Endometrial microvascular endothelial cells (primary cell): ENCODE data around the gene EYA2. TPM values are rescaled to one million over a fixed set of nuclear protein-coding genes. Genes with fewer than 3 reads are reported as not detected.
"Not testable (repeated sequence)": the region's sequence is repeated elsewhere in the genome, so short reads cannot be mapped to it uniquely, and the experiment has no call there.

Experiments used
- in situ Hi-C: cut with HindIII; loops from 2 replicates; pipeline ENCODE4 v1.10.0; 2017; ENCODE audit warnings: low sequenced_read_pairs, low pct_unique_long_range_greater_than_20kb; ENCODE audit errors: inconsistent ontology term
- total RNA-seq: library from RNA; depleted of rRNA; stranded (reverse); fragments of >200 nt; gene quantifications from one replicate; pipeline ENCODE4 v1.2.3, GENCODE V29; 2015; ENCODE audit errors: inconsistent ontology term

EYA2 gene
- total RNA-seq, 1 donor from 2014 or later = not detected

GRCh38 chr20:46943861-46944591, 49.4 kb downstream of the EYA2 start:
- in situ Hi-C loops = no loop called here

DNA sequence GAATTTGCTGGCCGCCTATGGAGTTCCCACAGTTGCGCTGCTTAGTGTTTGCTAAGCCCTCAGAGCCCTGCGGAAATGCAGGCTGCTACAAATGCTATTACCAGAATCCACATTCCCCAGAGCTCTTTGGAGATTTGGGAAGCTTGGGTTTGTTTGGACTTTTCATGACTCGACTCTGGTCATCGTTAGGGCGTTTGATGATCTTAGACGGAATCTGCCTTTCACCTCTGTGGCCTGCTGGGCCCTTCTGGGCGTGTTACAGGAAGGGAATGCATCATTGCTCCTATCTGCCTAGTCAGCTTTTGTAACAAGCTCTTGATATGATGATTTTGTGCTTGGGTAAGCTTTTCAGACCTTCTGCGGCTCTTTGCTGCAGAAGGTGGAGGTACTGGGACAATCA, 50.8 kb downstream of the EYA2 start:
- in situ Hi-C loops = no loop called here

DNA sequence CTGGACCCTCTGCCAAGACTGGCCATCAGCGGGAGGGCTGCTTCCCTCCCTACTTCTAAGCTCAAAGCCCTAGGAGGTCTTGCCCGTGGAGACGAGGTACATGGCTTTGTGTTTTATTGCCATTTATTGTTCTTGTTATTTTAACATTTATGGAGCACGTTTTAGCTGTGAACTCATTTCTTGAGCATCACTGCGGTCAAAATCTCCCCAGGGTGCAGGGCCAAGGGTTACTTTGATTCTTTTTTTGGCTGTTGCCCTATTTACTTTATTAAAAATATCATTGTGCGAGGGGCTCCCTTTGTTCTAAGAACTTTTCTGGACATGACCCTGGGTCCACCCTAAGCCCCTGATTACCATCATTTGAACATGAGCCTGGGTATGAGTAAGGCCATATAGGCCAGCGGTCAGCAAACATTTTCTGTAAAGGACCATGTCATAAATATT, 51.6 kb downstream of the EYA2 start:
- in situ Hi-C loops = no loop called here

- in situ Hi-C loops = no loop called here
These were observed 52.2 kb downstream of the EYA2 start for GRCh38 chr20:46946796-46947195.

DNA sequence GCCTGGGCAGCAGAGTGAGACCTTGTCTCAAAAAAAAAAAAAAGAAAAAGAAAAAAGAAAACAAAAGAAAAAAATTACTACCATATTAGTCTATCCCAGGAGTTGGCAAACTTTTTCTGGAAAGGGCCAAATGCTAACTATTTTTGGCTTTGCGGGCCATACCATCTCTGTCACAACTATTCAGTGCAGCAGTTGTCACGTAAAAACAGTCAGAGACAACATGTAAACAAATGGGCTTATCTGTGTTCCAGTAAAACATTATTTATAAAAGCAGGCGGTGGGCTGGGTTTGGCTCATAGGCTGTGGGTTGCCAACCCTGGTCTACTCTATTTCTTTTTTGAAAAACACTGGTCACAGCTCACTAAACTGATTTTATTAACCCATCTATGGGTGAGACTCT, 53.4 kb downstream of the EYA2 start:
- in situ Hi-C loops = no loop called here

DNA sequence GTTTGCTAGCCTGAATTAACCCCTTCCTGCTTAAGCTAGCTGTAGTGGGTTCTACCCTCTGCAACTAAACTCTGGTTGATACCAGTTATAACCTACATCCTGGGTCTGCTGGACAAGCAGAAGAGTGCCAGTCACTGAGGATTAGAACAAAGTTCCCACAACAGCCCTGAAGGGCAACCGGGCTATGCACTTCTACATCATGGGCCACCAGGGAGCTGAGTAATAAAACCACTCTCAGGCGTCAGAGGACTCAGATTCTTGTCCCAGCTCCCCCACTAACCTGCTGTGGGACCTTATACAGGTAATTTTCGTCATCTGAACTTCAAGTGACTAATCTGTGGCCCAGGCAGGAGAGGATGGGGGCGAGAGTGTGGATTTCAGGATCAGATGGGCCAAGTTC, 56.8 kb downstream of the EYA2 start:
- in situ Hi-C loops = no loop called here

GRCh38 chr20:46951840-46952497, 57.3 kb downstream of the EYA2 start:
- in situ Hi-C loops = no loop called here

GRCh38 chr20:46953596-46953995, 59.0 kb downstream of the EYA2 start:
- in situ Hi-C loops = no loop called here

DNA sequence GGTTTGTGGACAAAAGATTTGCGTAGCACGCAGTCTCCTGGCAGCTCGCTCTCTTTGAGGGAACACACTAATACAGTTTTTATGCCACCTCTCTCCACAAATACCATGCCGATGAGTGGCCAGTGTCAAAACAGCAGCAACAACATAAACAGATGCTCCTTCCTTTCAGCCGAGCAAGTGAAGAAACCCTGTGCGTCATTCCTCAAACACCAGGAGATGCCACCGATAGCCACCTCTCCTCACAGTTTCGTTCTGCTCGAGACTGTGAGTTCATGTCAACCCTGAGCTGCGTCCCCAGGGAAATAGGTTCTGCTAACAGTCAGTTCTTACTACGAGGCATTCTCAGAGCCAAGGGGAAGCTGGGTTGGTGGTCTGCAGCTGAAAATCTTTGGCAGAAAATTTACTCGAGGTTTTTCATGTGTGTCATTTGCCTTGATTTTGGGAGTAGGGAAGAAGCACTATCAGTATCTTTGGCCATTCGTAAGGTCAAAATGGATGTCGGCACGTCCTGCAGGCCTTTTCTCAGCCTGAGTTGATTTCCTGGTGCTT, 59.9 kb downstream of the EYA2 start:
- in situ Hi-C loops = no loop called here

DNA sequence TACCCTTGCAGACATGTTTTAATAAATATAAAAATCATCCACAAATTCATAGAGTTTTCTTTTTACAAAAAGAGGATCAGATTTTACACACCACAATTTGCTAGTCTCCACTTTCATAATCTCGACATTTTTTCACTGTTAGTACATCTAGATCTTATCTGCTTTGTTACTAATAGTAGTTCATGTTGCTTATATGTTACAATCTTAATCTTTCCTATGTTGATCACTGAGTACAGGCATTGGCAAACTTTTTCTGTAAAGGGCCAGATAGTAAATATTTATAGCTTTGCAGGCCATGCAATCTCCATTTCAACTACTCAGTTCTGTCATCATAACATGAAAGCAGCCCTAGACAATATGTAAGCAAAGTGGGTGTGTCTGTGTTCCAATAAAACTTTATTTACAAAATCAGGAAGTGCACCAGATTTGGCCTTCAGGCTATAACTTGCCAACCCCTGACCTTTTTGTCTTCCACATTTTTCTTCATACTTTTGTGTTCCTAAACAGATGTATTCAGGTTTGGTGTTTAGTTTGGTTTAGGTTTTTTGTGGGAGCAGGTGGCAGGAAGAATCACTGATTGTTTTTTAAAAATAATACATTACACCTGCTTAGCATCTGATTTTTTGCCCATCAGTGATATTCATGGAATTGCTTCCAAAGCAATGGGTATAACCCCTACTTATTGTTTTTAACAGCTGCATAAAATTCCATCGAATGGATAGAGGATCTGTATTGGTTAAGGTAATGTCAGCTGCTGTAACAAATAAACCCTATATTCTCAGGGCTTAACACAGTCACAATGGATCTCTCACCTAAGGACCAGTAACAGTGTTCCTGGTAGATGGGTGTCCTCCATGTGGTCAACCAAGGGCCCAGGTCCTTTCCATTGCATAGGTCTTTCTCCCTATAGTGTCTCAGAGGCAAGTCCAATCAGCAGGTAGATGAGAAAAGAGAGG, 61.2 kb downstream of the EYA2 start:
- in situ Hi-C loops = no loop called here

- in situ Hi-C loops = no loop called here
These were observed 64.5 kb downstream of the EYA2 start for GRCh38 chr20:46959081-46959692.

DNA sequence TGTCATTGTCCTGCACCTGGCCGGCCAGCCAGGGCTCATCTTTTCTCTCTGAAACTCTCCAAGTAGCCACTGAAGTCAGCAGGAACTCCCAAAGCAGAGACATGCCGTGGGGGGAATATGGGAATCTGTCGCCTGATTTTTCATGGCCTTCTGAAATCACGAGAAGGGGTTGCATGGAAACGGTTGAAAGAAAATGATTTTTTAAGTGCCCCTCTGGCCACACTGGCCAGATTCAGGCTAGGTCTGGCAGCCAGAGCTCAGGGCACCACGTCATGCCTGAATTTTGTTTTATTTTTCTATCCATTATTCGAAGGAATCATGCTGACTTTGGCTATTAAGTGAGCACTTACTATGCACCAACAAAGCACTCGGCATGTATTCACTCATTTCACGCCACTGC, 65.2 kb downstream of the EYA2 start:
- in situ Hi-C loops = no loop called here

DNA sequence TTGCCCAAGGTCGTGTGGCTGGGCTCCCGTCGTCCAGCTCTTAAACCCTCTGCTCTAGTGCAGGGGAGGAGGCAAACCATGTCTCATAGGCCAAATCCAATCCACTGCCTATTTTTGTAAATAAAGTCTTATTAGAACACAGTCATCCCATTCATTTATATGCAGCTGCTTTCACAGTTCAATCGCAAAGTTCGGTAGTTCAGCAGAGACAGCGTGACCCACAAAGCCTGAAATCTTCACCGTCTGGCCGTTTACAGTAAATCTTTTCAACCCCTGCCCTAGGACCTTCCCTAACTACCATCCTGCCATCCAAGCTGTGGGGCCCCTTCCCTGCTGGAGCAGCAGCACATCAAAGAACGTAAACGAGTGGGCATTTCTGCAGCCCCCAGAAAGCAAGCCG, 65.9 kb downstream of the EYA2 start:
- in situ Hi-C loops = no loop called here

DNA sequence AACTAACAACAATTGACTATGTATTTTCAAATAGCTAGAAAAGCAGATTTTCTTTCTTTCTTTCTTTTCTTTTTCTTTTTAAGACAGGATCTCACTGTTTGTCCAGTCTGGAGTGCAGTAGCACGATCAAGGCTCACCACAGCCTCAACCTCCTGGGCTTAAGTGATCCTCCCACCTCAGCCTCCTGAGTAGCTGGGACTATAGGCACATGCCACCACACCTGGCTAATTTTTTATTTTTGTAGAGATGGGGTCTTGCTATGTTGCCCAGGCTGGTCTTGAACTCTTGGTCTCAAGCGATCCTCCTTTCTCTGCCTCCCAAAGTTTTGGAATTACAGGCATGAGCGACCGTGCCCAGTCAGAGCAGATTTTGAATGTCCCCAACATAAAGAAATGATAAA, 67.3 kb downstream of the EYA2 start:
- in situ Hi-C loops = not testable (repeated sequence)

DNA sequence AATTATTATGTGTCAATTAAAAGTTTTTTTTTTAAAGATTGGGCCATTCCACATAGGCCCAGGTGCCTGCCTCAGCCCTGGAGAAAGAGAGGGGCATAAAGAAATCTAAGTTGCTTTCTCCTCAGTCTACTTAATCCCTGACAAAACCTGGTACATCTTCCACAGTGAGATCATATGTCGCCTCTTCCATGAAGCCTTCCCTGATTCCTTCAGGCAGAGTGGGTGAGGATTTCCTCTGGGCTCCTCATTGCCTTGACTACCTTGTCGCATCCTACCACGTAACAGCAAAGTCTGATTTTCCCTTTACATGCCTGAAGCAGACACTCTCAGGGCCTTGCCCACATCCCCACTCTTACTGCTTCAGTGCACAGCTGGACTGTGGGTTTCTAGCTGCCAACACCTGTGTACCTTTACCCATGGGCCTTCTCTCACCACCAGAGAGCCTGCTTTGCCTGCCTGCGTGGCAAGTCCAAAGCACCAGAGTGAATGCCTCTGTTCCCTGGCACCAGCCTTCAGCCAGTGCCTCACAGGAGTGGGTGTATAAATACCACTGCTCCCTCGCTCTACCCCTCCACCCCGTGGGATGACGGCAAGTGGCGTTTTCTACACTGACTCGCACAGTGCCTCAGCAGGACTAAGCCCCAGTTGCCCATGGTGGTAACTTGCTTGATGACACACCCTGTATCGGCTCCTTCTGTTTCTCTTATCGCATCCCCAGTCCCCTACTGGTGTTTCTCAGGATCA, 68.0 kb downstream of the EYA2 start:
- in situ Hi-C loops = no loop called here

DNA sequence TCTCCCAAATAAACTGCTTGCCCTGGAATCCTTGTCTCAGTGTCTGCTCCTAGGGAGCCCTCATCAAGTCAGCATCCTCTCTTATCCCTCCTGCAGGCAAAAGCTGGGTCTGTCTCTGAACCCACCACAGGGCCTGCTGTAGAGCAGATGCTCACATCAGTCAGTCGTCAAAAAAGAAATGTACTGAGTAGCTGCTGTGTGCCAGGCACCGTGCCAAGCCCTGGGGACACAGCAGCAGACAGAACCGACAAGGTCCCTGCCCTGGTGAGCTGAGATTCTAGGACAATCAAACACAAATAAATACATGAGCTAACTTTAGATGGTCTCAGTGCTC, 68.5 kb downstream of the EYA2 start:
- in situ Hi-C loops = no loop called here

DNA sequence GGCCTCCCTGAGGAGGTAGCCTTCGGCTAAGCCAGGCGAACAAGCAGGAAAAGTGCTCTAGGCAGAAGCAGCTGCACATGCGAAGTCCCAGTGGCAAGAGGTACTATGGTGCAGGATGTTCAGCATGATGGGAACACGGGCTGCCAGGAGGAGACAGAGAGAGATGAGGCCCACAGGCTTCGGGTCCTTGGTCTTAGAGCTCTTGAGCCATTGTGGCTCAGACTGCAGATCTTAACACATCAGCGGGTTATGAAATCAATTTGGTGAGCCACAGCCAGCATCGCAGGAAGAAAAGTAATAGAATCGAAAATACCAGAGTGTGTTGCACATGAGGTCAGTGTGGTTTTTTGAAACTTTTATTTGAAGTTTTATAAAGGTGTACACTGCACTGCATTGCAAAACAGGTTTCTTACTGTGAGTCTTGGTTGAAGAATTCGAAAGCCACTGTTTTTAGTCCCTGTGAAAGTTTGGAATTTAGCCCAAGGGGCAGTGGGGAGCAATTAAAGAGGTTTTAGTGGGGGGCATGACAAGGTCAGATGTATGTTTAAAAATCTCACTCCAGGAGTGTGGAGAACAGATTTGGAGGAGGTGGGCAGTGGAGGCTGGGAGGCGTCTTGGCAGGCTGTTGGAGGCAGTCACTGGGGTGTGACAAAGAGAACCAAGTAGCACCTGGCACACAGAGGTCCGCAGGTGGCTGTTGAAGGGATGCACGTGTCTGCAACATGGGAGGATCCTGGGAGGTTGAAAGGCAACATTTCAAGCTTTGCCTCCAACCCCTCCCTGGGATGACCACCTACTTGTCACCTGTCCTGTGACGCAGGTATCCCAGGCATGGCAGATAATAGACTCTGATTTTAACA, 69.3 kb downstream of the EYA2 start:
- in situ Hi-C loops = no loop called here
